HG02763 (cell line): Measurements from ENCODE around the gene KCTD17.

Source experiments
- ATAC-seq: cut with Tn5 transposase; IDR thresholded peaks from one replicate; pipeline ENCODE4 v1.9.1; 2021; ENCODE audit warnings: mild to moderate bottlenecking, moderate library complexity; ENCODE audit not compliant: unreplicated experiment

Gene KCTD17

GRCh38 chr22:37019309-37020191 lies 32.0 kb upstream of the KCTD17 start, which contains the start of the genes MPST and TST:
Gene MPST (plus strand): TSS chr22:37019742. CDS start chr22:37019837, 95 bp downstream.
Gene TST (minus strand): TSS chr22:37019447. CDS start chr22:37018732, 715 bp downstream.
- peak; percentile 66 for ATAC-seq

GRCh38 chr22:37020192-37020479 lies 31.4 kb upstream of the KCTD17 start:
- ATAC-seq = no peak

GRCh38 chr22:37021041-37021440 lies 30.5 kb upstream of the KCTD17 start:
- ATAC-seq = no peak

- no peak for ATAC-seq
Measured at GRCh38 chr22:37021710-37022482, 29.6 kb upstream of the KCTD17 start.

- no peak for ATAC-seq
Measured at GRCh38 chr22:37022483-37023337, 28.8 kb upstream of the KCTD17 start.

GRCh38 chr22:37023743-37024338 lies 27.7 kb upstream of the KCTD17 start:
- ATAC-seq = no peak

GRCh38 chr22:37024339-37025157 lies 27.0 kb upstream of the KCTD17 start:
- no peak for ATAC-seq

- ATAC-seq = no peak
Measured at GRCh38 chr22:37025500-37026070, 26.0 kb upstream of the KCTD17 start.

GRCh38 chr22:37026325-37026724 lies 25.2 kb upstream of the KCTD17 start:
- no peak for ATAC-seq

GRCh38 chr22:37027556-37027955 lies 24.0 kb upstream of the KCTD17 start:
- no peak for ATAC-seq

GRCh38 chr22:37028692-37029674 lies 22.6 kb upstream of the KCTD17 start:
- ATAC-seq = no peak

- ATAC-seq = no peak
Measured at GRCh38 chr22:37030560-37031281, 20.8 kb upstream of the KCTD17 start.

GRCh38 chr22:37032134-37032534 lies 19.4 kb upstream of the KCTD17 start:
- ATAC-seq = no peak

- ATAC-seq = no peak
Measured at GRCh38 chr22:37032535-37033460, 18.7 kb upstream of the KCTD17 start.

GRCh38 chr22:37033605-37034430 lies 17.7 kb upstream of the KCTD17 start:
- no peak for ATAC-seq
